GM23338 (cell line): ENCODE data around the gene PARP12. TPM values are rescaled to one million over a fixed set of nuclear protein-coding genes. Genes with fewer than 3 reads are reported as not detected.

ENCODE experiments used
- ATAC-seq: fragments of 200-7000 bp; cut with Tn5 transposase; 3 replicates; pipeline ENCODE4 v1.9.1; 2020
- DNase-seq: peaks from one replicate; pipeline ENCODE4 v3.0.0-alpha.2; 2015; ENCODE audit warnings: low spot score
- H2AFZ ChIP-seq: fragments of 200-600 bp; sonication (generic); 2 replicates; pipeline ENCODE4 v1.8.0; 2016; ENCODE audit warnings: antibody characterized with exemption, mild to moderate bottlenecking, moderate library complexity
- H3F3A ChIP-seq: fragments of 200-600 bp; sonication (generic); replicated peaks from 2 replicates; pipeline ENCODE4 v1.8.0; 2017; ENCODE audit warnings: antibody characterized with exemption, mixed run types, low read depth
- H3K27ac ChIP-seq: fragments of 200-600 bp; sonication (generic); 2 replicates; pipeline ENCODE4 v1.6.1; 2016; ENCODE audit warnings: low read depth
- H3K27me3 ChIP-seq: fragments of 200-600 bp; sonication (generic); 2 replicates; pipeline ENCODE4 v1.8.0; 2016; ENCODE audit warnings: mild to moderate bottlenecking, mixed run types, moderate library complexity; ENCODE audit not compliant: insufficient read depth
- H3K36me3 ChIP-seq: fragments of 200-600 bp; sonication (generic); 2 replicates; pipeline ENCODE4 v1.8.0; 2016; ENCODE audit warnings: mild to moderate bottlenecking; ENCODE audit not compliant: insufficient read depth
- H3K4me1 ChIP-seq: fragments of 200-600 bp; sonication (generic); 2 replicates; pipeline ENCODE4 v1.8.0; 2016; ENCODE audit warnings: mild to moderate bottlenecking, moderate library complexity; ENCODE audit not compliant: insufficient read depth
- H3K4me2 ChIP-seq: fragments of 200-600 bp; sonication (generic); 2 replicates; pipeline ENCODE4 v1.7.1; 2017; ENCODE audit warnings: mixed run types
- H3K4me3 ChIP-seq: fragments of 200-600 bp; sonication (generic); 2 replicates; pipeline ENCODE4 v1.6.1; 2016; ENCODE audit warnings: mixed run types
- H3K79me2 ChIP-seq: fragments of 200-600 bp; sonication (generic); replicated peaks from 2 replicates; pipeline ENCODE4 v1.8.0; 2017; ENCODE audit warnings: mild to moderate bottlenecking; ENCODE audit not compliant: insufficient read depth
- H3K9me2 ChIP-seq: fragments of 200-600 bp; sonication (generic); 2 replicates; pipeline ENCODE4 v1.8.0; 2017; ENCODE audit not compliant: insufficient read depth
- H4K20me1 ChIP-seq: fragments of 200-600 bp; sonication (generic); replicated peaks from 2 replicates; pipeline ENCODE4 v1.8.0; 2017; ENCODE audit warnings: mild to moderate bottlenecking; ENCODE audit not compliant: insufficient read depth
- H3K27ac Mint-ChIP-seq: 2 replicates; pipeline ENCODE4 v1.8.0; 2020; ENCODE audit warnings: inconsistent platforms, mild to moderate bottlenecking, moderate library complexity, mixed read lengths
- H3K27me3 Mint-ChIP-seq: 3 replicates; pipeline ENCODE4 v1.8.0; 2022; ENCODE audit warnings: low read depth, mild to moderate bottlenecking, moderate library complexity, mixed read lengths, inconsistent platforms; ENCODE audit not compliant: insufficient read depth, poor library complexity
- H3K36me3 Mint-ChIP-seq: 3 replicates; pipeline ENCODE4 v1.8.0; 2021; ENCODE audit warnings: low read depth, mild to moderate bottlenecking, inconsistent platforms, moderate library complexity, mixed read lengths
- H3K4me1 Mint-ChIP-seq: 3 replicates; pipeline ENCODE4 v1.8.0; 2020; ENCODE audit warnings: mild to moderate bottlenecking, inconsistent platforms, mixed read lengths
- H3K4me3 Mint-ChIP-seq: 3 replicates; pipeline ENCODE4 v1.8.0; 2021; ENCODE audit warnings: moderate library complexity, mild to moderate bottlenecking, inconsistent platforms, mixed read lengths
- H3K9me3 Mint-ChIP-seq: 3 replicates; pipeline ENCODE4 v1.8.0; 2020; ENCODE audit warnings: moderate library complexity, mild to moderate bottlenecking, inconsistent platforms, mixed read lengths
- CREB1 ChIP-seq: fragments of 250-450 bp; sonication (Bioruptor Pico); IDR thresholded peaks from 2 replicates; pipeline ENCODE4 v1.5.0; 2020; ENCODE audit warnings: low read depth, mild to moderate bottlenecking, moderate library complexity
- CTCF ChIP-seq, 2 experiments: fragments of 200-600 bp in 1 of 2; sonication (generic) in 1 of 2; conservative IDR thresholded peaks; 2 replicates each; pipeline versions ENCODE4 v1.5.1 to v1.6.1; 2016 to 2017; ENCODE audit warnings: antibody characterized with exemption in 2 of 2, low read depth in 2 of 2, mild to moderate bottlenecking in 2 of 2, moderate library complexity in 1 of 2
- EZH2 ChIP-seq: fragments of 200-600 bp; sonication (generic); IDR thresholded peaks from one replicate; pipeline ENCODE4 v1.8.0; 2017; ENCODE audit warnings: antibody characterized with exemption, mild to moderate bottlenecking, low read depth; ENCODE audit not compliant: unreplicated experiment
- EZH2phosphoT487 ChIP-seq: fragments of 200-600 bp; sonication (generic); IDR thresholded peaks from one replicate; pipeline ENCODE4 v1.8.1; 2018; ENCODE audit warnings: antibody characterized with exemption; ENCODE audit not compliant: unreplicated experiment
- JUNB ChIP-seq: IDR thresholded peaks from one replicate; pipeline ENCODE4 v1.6.1; 2016; ENCODE audit warnings: antibody characterized with exemption; ENCODE audit not compliant: unreplicated experiment
- NANOG ChIP-seq: IDR thresholded peaks from 2 replicates; pipeline ENCODE4 v1.6.1; 2016; ENCODE audit warnings: antibody characterized with exemption, borderline replicate concordance
- POLR2AphosphoS5 ChIP-seq: IDR thresholded peaks from 2 replicates; pipeline ENCODE4 v1.6.1; 2016; ENCODE audit warnings: antibody characterized with exemption, low read depth
- STAT1 ChIP-seq: IDR thresholded peaks from one replicate; pipeline ENCODE4 v1.6.1; 2016; ENCODE audit warnings: antibody characterized with exemption; ENCODE audit not compliant: unreplicated experiment
- ZNF114 ChIP-seq: fragments of 250-450 bp; sonication (Bioruptor Pico); IDR thresholded peaks from 2 replicates; pipeline ENCODE4 v1.5.0; 2020; ENCODE audit warnings: mild to moderate bottlenecking, moderate library complexity
- ZNF331 ChIP-seq: fragments of 250-450 bp; sonication (Bioruptor Pico); IDR thresholded peaks from 2 replicates; pipeline ENCODE4 v1.5.0; 2020; ENCODE audit warnings: low read depth, mild to moderate bottlenecking, moderate library complexity
- ZNF462 ChIP-seq: fragments of 250-450 bp; sonication (Bioruptor Pico); IDR thresholded peaks from 2 replicates; pipeline ENCODE4 v1.5.0; 2020; ENCODE audit warnings: mild to moderate bottlenecking, moderate library complexity
- polyA plus RNA-seq: library from polyadenylated mRNA; unstranded; fragments of >200 nt; fragmentation: Nextera tagmentation; extraction: Ambion mirVana; gene quantifications from 2 replicates; pipeline ENCODE4 v1.2.1, GENCODE V29; 2016
- total RNA-seq: library from RNA; depleted of rRNA; stranded (reverse); fragments of >200 nt; shearing (Covaris generic); gene quantifications from 2 replicates; pipeline ENCODE4 v1.2.3, GENCODE V29; 2014
- TF ChIP-seq, protein P1 (sequence below): IDR thresholded peaks from 2 replicates; pipeline ENCODE4 v1.6.1; 2016; ENCODE audit warnings: antibody characterized with exemption
- TF ChIP-seq, protein P2 (sequence below): IDR thresholded peaks from one replicate; pipeline ENCODE4 v1.6.1; 2018; ENCODE audit warnings: antibody characterized with exemption; ENCODE audit not compliant: unreplicated experiment

Gene PARP12
- total and polyA plus RNA-seq, 2 experiments from 2014 or later: 2.7 to 10.3 TPM

DNA sequence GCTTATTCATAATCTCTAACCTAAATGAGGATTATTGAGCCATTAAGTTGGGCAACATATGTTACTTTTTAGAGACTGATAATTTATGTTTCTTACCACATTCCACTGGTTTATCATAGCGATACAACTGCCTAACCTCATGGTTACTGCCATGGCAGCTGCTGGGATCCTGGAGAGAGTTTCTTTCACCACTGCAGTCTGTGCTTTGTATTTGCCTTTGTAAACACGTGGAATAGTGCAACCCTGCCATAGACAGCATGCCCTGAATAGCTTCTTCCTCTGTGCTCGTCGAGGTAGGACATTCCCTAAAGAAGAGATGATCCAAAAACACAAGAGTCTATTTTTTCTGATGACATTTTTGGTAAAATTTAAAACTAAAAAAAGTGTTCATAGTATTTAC lies 33.7 kb upstream of the PARP12 start:
- H4K20me1 ChIP-seq: no peaks in the 10 kb centered on the region
- H3K27me3 ChIP-seq: no peaks in the 10 kb centered on the region
- no peak overlapping the region for H3K27ac ChIP-seq
- Mint-ChIP-seq H3K9me3 (no peaks in the 10 kb centered on the region), H3K27me3 (peaks cover 3% of the 10 kb centered on the region), H3K4me3 (no peak overlapping the region), H3K4me1 (no peaks in the 10 kb centered on the region), H3K27ac (no peak overlapping the region), H3K36me3 (peaks cover 56% of the 10 kb centered on the region)
- DNase-seq (no peak), ATAC-seq (no peak)
- H2AFZ ChIP-seq: no peak overlapping the region
- H3K79me2 ChIP-seq: no peaks in the 10 kb centered on the region
- no peak overlapping the region for H3K4me3 ChIP-seq
- no peaks in the 10 kb centered on the region for H3K4me1 ChIP-seq
- TF ChIP-seq, protein P1, sequence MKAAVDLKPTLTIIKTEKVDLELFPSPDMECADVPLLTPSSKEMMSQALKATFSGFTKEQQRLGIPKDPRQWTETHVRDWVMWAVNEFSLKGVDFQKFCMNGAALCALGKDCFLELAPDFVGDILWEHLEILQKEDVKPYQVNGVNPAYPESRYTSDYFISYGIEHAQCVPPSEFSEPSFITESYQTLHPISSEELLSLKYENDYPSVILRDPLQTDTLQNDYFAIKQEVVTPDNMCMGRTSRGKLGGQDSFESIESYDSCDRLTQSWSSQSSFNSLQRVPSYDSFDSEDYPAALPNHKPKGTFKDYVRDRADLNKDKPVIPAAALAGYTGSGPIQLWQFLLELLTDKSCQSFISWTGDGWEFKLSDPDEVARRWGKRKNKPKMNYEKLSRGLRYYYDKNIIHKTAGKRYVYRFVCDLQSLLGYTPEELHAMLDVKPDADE: no peak
- TF ChIP-seq ZNF114 (CRISPR knock-in tag): no peak
- no peak for TF ChIP-seq CREB1 (CRISPR knock-in tag)
- TF ChIP-seq ZNF462: no peak
- TF ChIP-seq CTCF (conservative IDR thresholded peaks at IDR 0.05; ENCODE audit: low read depth in 2 of 2): no peak
- TF ChIP-seq EZH2: no peak
- TF ChIP-seq STAT1: no peak
- no peak for TF ChIP-seq NANOG
- TF ChIP-seq, protein P2, sequence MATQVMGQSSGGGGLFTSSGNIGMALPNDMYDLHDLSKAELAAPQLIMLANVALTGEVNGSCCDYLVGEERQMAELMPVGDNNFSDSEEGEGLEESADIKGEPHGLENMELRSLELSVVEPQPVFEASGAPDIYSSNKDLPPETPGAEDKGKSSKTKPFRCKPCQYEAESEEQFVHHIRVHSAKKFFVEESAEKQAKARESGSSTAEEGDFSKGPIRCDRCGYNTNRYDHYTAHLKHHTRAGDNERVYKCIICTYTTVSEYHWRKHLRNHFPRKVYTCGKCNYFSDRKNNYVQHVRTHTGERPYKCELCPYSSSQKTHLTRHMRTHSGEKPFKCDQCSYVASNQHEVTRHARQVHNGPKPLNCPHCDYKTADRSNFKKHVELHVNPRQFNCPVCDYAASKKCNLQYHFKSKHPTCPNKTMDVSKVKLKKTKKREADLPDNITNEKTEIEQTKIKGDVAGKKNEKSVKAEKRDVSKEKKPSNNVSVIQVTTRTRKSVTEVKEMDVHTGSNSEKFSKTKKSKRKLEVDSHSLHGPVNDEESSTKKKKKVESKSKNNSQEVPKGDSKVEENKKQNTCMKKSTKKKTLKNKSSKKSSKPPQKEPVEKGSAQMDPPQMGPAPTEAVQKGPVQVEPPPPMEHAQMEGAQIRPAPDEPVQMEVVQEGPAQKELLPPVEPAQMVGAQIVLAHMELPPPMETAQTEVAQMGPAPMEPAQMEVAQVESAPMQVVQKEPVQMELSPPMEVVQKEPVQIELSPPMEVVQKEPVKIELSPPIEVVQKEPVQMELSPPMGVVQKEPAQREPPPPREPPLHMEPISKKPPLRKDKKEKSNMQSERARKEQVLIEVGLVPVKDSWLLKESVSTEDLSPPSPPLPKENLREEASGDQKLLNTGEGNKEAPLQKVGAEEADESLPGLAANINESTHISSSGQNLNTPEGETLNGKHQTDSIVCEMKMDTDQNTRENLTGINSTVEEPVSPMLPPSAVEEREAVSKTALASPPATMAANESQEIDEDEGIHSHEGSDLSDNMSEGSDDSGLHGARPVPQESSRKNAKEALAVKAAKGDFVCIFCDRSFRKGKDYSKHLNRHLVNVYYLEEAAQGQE: no peak
- no peak for TF ChIP-seq EZH2phosphoT487
- no peak for TF ChIP-seq ZNF331 (CRISPR knock-in tag)
- TF ChIP-seq JUNB: no peak
- TF ChIP-seq POLR2AphosphoS5: no peak
- no peaks in the 10 kb centered on the region for H3F3A ChIP-seq
- peaks cover 27% of the 10 kb centered on the region for H3K36me3 ChIP-seq
- H3K9me2 ChIP-seq: peaks cover 3% of the 10 kb centered on the region; the same call in 1 of the 2 replicates
- no peak overlapping the region for H3K4me2 ChIP-seq
